ENCODE results near the gene EFNA1.

The EFNA1 gene

GRCh38 chr1:155128755-155129473 lies 1.2 kb downstream of the EFNA1 start:
- no peak overlapping the region for H3K4me3 ChIP-seq (ENCODE audit: control insufficient read depth, low read depth, low read length)
- TF ChIP-seq CTCF (IDR thresholded peaks at IDR 0.05; ENCODE audit: control insufficient read depth, insufficient read depth, low read depth, low read length, missing control alignments): no peak
- no peak for DNase-seq (ENCODE audit: low read depth)

GRCh38 chr1:155130272-155131006 lies 2.8 kb downstream of the EFNA1 start:
- H3K4me3 ChIP-seq (ENCODE audit: control insufficient read depth, low read depth, low read length): no peak overlapping the region
- TF ChIP-seq CTCF (IDR thresholded peaks at IDR 0.05; ENCODE audit: control insufficient read depth, insufficient read depth, low read depth, low read length, missing control alignments): no peak
- no peak for DNase-seq (ENCODE audit: low read depth)

- TF ChIP-seq CTCF (IDR thresholded peaks at IDR 0.05; ENCODE audit: control insufficient read depth, insufficient read depth, low read depth, low read length, missing control alignments): no peak
- DNase-seq (ENCODE audit: low read depth): no peak
- no peak overlapping the region for H3K4me3 ChIP-seq (ENCODE audit: control insufficient read depth, low read depth, low read length)
These were observed 3.6 kb downstream of the EFNA1 start for GRCh38 chr1:155131285-155131684.

GRCh38 chr1:155131856-155132255 lies 4.2 kb downstream of the EFNA1 start:
- DNase-seq (ENCODE audit: low read depth): no peak

GRCh38 chr1:155133799-155134281 lies 6.2 kb downstream of the EFNA1 start:
- no peak overlapping the region for H3K4me3 ChIP-seq (ENCODE audit: control insufficient read depth, low read depth, low read length)
- no peak for DNase-seq (ENCODE audit: low read depth)
- TF ChIP-seq CTCF (IDR thresholded peaks at IDR 0.05; ENCODE audit: control insufficient read depth, insufficient read depth, low read depth, low read length, missing control alignments): no peak

More at GRCh38 chr1:155131856-155132255, 4.2 kb downstream of the EFNA1 start:
- no peak for TF ChIP-seq CTCF (IDR thresholded peaks at IDR 0.05; ENCODE audit: control insufficient read depth, insufficient read depth, low read depth, low read length, missing control alignments)
- H3K4me3 ChIP-seq (ENCODE audit: control insufficient read depth, low read depth, low read length): no peak overlapping the region

- DNase-seq (ENCODE audit: low read depth): no peak
- no peak overlapping the region for H3K4me3 ChIP-seq (ENCODE audit: control insufficient read depth, low read depth, low read length)
- no peak for TF ChIP-seq CTCF (IDR thresholded peaks at IDR 0.05; ENCODE audit: control insufficient read depth, insufficient read depth, low read depth, low read length, missing control alignments)
These were observed 6.6 kb downstream of the EFNA1 start for GRCh38 chr1:155134322-155134721.

Measured in AG09309 (cell line).